Epithelial cell of prostate (primary cell): Measurements from ENCODE around the gene CFAP97D1.

Source experiments
- DNase-seq: peaks from one replicate; pipeline ENCODE4 v3.0.0-alpha.2; 2011; ENCODE audit warnings: low read depth, low spot score
- H3K27ac ChIP-seq: fragments of 450-650 bp; 2 replicates; pipeline ENCODE4 v1.5.1; 2017; ENCODE audit warnings: mild to moderate bottlenecking

Gene CFAP97D1

DNA sequence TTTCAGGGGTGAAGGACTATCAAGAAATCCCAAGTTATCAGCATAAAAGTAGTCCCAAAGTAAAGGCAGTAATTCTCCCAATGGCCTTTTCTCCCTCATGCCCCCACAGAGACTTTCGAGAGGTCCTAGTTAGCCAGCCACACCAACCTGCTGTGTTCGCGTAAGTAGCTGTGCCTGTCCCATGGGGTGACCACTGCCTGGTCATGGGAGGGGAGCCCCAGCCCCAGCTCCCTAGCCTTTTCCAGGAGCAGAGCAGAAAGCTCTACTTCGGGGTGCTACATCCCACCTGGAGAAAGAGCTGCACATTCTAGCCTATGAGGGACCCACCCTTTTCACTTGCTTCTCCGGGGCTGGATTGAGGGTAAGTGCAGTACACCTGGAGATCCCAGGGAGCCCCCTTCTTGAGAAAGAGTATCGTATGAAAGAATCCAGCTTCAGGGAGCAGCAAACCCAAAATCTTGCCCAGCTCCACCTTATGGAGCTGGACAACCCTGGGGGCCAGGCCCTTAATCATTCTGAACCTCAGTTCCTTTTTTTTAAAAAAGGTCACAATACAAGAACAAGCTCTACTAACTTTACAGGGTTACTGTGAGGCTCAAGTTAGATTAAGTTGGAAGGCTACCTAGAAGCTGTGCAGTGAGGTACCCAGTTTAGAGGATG, 13.1 kb upstream of the CFAP97D1 start:
- DNase-seq = no peak
- no peak overlapping the region for H3K27ac ChIP-seq

DNA sequence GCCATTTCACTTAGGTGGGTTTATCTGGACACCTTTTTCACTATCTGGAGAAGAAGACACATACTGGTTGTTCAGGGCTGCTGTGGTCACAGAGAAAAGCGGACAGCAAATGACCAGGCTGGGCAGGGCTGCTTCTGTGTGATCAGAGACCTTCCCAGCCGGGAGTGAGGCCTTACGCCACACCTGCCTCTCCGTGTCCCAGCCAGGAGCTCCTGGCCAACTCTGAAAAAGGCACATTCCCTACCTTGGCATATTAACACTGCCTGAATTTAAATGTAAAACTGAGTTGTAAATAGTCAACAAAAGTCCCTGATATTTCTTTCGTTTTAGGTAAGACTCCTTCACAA, 12.5 kb upstream of the CFAP97D1 start:
- no peak for DNase-seq
- H3K27ac ChIP-seq = no peak overlapping the region

DNA sequence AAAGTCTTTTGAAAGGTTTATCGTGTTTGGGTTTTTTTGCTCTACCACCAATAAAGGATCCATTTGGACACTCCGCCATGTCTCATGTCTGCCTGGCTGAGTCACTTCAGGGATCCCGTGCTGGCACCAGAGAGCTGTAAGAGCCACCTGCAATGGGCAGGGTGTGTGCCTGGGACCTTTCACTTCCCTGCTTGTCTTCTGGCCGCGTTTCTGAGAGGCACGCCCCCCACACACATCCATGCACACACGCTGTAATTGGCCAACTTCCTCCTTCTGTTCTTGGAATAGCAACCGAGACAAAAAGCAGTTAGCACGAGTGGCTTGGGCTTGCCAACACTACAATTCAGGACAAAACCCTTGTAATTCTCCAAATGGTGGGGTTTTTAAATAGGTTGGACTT, 11.9 kb upstream of the CFAP97D1 start:
- no peak for DNase-seq
- H3K27ac ChIP-seq = no peak overlapping the region

DNA sequence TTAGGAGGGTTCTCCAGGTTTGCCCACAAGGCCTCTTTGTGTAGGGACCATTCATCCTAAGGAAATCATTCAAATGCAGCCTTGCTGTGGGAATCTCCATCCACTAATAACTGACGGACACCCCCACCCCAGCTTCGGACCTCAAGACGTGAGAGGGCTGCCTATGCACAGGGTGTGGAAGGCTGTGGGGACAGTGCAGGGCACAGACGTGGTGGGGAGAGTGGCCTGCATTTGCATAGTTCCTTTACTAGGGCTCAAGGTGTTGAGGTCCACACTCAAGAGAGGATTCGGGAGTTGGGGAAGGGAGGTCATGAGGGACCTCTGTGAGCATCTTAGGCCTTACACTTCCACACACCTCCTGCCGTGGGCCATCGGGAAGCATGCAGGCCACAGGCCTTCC, 11.3 kb upstream of the CFAP97D1 start:
- no peak for DNase-seq
- H3K27ac ChIP-seq = no peak overlapping the region

DNA sequence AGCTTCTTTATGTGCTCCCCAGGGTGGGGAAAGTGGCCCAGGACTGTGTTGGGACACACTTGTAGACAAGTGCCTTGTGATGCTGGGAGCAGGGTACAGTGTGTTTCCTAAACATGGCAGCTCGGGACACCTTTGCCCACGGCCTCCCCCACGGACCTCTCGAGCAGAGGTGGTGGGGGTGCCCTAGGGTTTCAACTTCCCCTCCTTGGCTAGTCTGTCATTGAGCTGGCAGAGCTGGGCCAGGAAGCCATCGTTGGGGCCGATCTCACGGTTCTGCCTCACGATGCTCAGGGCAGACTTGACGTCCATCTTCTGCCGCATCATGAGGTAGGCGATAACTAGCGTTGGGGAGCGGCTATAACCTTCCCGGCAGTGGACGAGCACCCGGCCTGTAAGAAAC, 10.8 kb upstream of the CFAP97D1 start:
- no peak overlapping the region for H3K27ac ChIP-seq
- no peak for DNase-seq

DNA sequence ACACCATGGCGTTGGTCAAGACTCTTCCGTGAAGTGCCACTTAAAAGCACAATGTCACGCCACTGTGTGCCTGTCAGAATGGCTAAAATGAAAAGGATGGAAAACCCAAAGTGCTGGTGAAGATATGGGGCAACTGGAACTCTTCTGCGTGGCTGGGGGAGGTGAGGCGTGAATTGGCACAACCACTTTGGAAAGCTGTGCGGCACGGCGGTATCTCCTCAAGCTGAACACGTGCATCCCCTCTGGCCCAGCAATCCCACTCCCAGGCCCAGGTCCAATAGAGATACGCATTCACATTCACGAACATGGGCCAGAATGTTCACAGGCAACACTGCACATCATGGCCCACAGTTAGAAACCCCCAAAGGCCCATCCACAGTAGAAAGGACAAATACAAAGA, 10.4 kb upstream of the CFAP97D1 start:
- no peak for DNase-seq
- no peak overlapping the region for H3K27ac ChIP-seq

DNA sequence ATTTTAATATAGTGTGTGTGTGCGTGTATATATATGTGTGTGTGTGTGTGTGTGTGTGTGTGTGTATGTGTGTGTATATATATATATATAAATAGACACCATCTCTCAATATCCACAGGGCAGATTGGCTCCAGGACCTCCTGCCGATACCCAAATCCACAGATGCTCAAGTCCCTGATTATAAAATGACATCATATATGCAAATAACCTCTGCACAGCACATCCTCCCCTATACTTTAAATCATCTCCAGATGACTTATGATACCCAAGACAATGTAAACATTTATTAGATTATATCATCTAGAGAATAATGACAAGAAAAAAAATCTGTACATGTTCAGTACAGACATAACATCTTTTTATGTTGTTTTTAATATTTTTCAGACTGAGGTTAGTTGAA, 9.3 kb upstream of the CFAP97D1 start:
- H3K27ac ChIP-seq = no peak overlapping the region
- DNase-seq = no peak

DNA sequence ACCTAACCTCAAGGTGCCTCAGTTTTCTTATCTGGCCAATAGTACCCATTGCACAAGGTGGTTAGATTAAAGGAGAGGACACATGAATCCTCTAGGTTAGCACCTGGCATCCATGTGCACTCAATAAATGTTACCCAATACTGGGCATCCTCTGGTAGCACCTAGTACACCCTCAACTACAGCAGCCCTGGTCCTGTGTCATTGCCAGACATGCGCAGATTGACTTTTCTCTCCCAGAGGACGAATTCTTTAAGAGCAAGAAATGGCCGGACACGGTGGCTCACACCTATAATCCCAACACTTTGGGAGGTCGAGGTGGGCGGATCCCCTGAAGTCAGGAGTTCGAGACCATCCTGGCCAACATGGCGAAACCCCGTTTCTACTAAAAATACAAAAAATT, 8.8 kb upstream of the CFAP97D1 start:
- DNase-seq = no peak
- no peak overlapping the region for H3K27ac ChIP-seq

DNA sequence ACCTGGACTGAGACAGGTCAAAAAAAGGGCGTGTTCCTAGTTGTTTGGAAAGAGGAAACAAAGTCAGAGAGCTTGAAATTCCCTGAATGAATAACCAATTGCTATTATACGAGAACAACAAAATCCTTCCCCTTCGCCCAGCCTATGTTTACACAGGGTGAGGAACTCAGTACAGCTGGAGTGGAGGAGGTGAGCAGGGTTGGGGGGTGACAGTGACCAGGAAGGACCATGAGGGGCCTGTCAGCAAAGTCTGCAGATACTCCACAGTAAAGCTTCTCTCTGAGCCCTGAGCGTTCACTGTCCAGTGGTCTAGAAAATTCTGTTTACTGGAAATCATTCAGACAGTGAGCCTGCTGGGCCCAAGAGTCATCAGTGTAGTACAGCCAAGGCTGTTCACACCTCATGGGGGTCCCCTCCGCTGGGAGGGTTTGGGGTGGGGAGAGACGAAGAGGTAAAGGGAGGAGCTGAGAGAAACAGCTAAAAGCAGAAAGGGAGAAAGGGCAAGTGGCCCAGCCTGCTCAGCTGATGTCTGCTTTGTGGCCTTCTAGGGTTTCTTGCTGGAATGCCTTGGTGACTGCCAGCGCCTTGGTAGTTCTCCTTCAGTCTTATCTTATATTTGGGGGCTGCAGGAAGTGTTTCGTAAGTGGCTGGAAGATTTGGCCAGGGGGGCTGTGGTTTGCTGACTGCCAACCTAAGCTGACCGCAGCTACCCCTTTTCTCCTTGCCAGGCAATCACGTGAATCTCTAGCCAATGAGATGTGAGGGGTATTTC, 7.2 kb upstream of the CFAP97D1 start:
- H3K27ac ChIP-seq = no peak overlapping the region
- no peak for DNase-seq

DNA sequence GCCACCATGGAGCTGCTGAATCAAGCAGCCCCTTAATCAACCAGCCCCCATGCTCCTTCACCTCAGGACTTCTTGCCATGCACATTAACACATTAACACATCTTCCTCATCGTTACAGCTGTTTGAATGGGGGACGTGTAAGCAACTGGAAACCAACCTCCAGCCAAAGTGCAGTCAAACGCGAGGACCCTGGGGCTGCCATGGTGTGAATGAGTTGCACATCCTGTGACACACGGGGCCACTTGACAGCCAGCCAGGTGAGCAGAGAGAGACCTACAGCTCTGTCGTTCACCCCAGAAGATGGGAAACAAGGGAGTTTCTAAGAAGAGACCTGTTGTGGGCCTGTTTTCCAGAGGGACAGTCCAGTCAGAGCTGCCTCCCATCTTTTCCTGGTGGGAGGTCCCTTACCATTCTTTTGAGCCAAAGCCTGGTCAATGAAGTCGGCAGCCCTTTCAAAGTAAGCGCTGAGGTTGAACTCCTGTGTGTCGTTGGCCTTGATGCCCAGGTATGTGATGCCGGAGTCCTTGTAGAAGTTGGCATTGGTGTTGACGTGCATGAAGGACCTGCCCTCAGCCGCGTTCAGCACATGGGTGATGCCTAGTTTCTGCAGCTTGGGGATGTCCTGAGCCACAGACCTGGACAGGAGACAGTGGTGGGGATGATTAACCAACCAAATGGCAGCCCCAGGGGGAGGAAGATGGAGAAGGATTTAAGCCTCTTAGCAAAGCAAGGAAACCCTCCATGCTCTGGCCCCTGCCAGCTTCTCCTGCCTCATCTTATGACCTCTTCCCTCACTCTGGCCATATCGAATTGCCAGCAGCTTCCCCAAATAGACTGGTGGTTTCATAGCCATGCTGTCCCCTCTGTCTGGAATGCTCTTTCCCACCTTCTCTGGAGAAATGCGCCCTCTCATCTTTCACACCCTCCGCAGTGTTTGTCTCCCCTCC, 5.7 kb upstream of the CFAP97D1 start:
- DNase-seq = no peak
- H3K27ac ChIP-seq = no peak overlapping the region

DNA sequence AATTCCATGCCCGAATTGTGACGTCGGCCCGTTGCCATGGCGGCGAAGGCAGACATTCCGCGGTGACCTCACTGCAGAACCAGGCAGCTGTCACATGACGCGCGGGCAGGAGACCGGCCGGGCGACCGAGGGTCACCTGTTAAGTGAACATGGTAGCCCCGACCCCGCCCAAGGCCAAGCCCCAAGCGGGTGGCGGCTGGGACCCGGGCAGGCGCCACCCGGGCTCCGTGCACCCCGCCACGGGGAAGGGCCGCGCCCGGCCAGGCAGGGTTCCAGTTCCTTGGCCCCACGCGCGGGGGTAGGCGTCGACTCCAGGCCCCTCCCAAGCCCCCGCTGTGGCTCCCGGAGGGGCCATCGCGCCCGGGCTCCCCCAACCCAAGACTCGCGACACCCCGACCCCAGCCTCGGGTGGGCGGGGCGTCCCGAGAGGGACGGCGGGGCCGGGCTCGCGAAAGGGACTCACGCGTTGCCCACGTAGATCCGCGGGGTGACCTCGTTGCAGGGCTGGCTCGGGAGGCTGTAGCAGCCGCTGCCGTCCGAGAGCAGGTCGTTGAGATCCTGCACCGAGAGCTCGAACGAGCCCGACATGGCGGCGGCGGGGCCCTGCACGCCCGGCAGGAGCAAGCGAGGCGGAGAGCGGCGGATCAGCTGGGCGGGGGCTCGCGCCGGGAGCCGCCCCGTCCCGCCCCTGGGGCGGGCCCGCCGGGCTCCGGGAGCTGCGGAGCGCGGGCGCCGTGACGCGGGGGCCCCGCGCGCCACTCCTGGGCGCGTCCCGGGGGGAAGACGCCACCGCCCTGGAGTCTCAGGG, 1.7 kb upstream of the CFAP97D1 start, which contains the start of gene DUSP3:
DUSP3 (minus strand) TSS at position 641 of the 808 bp plus-strand sequence; CDS start at position 588, 53 bp downstream.
- DNase-seq = peak; percentile 53
- H3K27ac ChIP-seq = peak within 1 kb of the TSS; percentile 86

DNA sequence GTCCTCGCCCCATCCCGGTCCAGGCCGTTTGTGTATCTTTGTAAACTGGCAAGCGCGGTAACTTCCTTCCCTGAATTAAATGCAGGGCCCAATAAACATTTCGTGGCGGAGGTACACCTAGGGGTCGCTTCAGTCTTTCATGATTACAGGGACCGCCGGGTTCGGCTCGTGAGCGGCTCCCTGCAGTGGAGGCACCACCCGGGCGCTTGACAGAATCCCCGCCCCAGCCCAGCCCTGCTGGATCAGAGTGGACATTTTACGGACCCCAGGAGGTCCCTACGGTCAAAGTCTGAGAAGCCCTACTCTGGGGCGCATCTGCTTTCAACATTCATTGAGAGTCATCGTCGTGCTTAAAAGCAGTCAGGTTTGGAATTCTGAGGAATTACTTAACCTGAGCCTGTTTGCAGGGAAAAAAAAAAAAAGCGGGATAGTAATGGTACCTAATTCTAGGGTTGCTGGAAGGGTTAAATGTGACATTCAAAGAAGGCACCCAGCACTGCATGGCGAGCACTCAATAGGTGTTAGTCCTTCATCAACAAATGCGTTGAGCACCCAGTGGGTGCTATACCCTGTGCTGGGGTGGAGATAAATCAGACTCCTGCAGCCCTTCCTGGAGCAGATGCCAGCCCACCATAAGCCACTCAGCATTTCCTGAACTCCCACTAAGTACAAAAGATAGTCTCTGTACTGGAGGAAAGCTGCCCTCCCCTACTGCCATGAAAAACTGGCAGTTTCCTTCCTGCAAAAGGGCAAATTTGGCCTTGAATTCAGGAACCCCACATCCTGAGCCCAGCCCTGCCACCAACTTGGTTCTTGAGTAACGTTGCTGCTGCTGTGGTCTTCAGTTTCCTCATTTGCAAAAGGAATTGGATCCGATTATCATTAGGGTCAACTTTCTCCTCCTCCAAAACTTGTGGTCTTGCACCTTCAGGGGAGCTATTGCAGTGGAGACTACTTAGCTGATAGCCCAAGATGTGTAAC, 800 bp upstream of the CFAP97D1 start:
- no peak for DNase-seq
- peak overlapping the region; percentile 86 for H3K27ac ChIP-seq

DNA sequence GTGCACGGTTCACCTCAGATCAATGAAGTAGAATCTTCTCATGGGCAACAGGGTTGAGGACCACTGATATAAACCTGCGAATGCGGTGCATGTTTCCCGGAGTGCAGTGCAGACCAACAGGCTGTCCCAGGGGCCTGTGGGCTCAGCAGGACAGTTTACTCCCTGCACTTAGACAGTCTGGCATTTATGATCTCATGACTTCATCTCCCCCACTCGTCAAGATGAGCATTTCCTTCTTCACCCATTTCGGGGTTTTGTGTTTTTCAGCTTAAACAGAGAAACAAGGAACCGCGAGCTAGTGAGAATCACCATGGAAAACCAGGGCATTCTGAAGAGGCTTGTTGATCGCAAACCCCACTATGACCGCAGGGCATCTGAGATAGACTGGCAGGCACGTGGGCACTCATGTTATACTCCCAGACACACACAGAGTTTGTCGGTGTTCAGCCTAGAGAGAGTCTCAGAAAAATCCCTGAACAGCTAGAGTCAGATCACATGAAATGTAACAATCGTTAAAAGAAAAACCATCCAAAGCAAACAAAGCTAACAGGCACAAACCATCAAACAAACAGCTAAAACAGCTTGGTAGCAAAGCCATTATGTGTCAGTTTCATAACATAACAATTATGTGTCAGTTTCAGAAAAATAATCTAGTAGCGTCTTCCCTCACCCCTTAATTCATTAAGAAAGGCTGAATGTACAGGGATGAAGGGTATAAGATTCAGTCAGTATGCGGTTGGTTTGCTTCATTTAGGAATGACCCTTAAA, 2.9 kb downstream of the CFAP97D1 start:
- H3K27ac ChIP-seq = no peak overlapping the region
- DNase-seq = no peak

DNA sequence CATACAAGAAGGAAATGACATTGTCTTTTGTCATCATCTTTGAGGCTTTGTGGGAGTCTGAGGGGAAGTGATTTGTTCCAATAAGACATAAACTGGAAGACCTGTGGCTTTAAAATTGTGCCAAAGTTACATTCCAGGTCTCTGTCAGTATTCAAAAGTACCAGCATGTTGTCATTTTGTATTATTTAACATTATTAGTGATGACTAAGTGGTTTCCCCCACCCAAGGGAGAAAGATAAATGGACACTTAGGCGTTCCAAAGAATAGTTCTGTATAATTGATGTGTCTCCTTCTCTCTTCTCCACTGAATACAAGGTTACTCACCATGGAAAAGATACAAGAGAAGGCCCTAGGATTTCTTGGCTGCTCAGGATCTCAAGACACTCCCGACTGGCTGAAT, 3.8 kb downstream of the CFAP97D1 start:
- DNase-seq = no peak
- no peak overlapping the region for H3K27ac ChIP-seq

DNA sequence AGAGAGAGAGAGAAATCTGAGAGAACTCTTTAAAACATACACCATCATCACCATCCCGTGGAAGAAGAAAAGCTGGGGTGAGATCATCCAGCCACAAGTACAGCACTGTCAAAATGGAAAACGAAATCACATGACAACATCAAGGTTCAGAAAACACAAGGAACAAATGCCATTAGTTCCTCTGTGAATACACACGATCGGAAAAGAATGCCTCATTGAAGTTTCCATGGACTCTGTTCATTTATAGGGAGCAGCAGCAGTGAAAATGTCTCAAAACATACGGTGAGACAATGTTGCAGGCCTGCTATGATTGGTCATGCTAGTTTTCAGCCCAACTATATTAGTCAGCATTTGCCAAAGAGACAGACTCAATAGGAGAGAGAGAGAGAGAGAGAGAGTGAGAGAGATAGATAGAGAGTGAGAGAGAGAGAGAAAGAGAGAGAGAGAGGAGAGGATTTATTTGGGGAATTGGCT, 4.4 kb downstream of the CFAP97D1 start:
- peak; percentile 40 for DNase-seq
- H3K27ac ChIP-seq = no peak overlapping the region

DNA sequence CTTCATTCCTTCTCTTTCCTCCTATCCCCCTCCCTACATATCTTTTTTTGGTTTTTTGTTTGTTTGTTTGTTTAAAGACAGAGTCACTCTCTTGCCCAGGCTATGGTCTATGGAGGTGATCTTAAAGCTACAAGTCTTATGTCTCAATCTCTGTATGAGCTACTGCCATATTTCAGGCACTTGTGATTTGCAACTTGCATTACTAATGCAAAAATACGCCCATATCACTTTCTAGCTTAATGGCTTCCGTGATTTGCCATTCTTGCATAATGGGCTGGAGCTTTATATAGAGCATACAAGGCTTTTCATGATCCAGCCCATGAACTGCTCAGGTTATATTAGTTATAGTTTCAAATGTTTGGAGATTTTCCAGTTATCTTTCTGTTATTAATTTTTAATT, 7.5 kb downstream of the CFAP97D1 start:
- DNase-seq = no peak
- no peak overlapping the region for H3K27ac ChIP-seq

DNA sequence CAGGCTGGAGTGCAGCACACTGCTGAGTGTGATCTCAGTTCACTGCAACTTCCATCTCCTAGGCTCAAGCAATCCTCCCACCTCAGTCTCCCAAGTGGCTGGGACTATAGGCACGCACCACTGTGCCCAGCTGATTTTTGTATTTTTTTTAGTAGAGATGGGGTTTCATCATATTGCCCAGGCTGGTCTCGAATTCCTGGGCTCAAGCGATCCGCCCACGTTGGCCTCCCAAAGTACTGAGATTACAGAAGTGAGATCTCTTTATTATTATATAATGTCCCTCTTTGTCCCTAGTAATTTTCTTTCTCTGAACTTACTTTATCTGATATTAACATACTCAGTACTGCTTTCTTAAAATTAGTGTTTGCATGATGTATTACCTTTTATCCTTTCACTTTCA, 8.3 kb downstream of the CFAP97D1 start:
- no peak overlapping the region for H3K27ac ChIP-seq
- no peak for DNase-seq

DNA sequence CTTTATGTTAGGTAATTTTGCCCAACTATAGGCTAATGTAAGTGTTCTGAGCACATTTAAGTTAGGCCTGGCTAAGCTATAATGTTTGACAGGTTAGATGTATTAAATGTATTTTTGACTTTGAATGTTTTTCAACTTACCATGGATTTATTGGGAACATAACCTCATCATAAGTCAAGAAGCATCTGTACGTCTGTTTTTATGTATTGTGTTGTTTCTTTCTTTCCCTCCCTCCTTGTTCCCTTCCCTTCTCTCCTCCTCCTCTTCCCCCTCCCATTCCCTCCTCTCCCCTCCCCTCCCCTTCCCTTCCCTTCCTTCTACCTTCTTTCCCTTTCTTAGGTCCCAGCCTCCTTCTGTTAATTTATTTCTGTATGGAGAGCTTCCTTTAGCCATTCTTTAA, 9.2 kb downstream of the CFAP97D1 start:
- H3K27ac ChIP-seq = no peak overlapping the region
- no peak for DNase-seq
